GM12878 (cell line): ENCODE measurements around the gene COL3A1. TPM values are rescaled to one million over a fixed set of nuclear protein-coding genes. Genes with fewer than 3 reads are reported as not detected.

Experiments used
- HDAC6 ChIP-seq: fragments of 200-600 bp; sonication (generic); IDR thresholded peaks from one replicate; pipeline ENCODE4 v1.8.0; 2017; ENCODE audit warnings: antibody characterized with exemption; ENCODE audit not compliant: unreplicated experiment
- SREBF2 ChIP-seq: IDR thresholded peaks from 2 replicates; pipeline ENCODE4 v1.6.1; 2012; ENCODE audit warnings: mild to moderate bottlenecking, low read length
- SRF ChIP-seq, 2 experiments: IDR thresholded peaks; 2 replicates each; pipeline ENCODE4 v1.6.1; 2011; ENCODE audit warnings: low read depth in 2 of 2, low read length in 2 of 2, mild to moderate bottlenecking in 1 of 2, moderate library complexity in 1 of 2
- polyA plus RNA-seq, 11 experiments: library from polyadenylated mRNA; depleted of rRNA in 4 of 11; unstranded in 6 of 11; stranded (reverse) in 5 of 11; fragments of >200 nt; fragmentation: Nextera tagmentation in 4 of 11; fragmentation: Illumina TruSeq in 1 of 11; extraction: Ambion mirVana in 4 of 11; extraction: Trizol in 1 of 11; gene quantifications; 1 replicate in 1 of 11; 2 replicates in 10 of 11; pipeline versions ENCODE4 v1.2.1 to v1.2.3, GENCODE V29; 2011 to 2016; ENCODE audit warnings: inconsistent platforms in 2 of 11, missing spikeins in 2 of 11, low read depth in 1 of 11
- total RNA-seq, 4 experiments: library from RNA; depleted of rRNA in 3 of 4; stranded (reverse); fragments of >200 nt in 3 of 4; fragmentation: Illumina TruSeq in 1 of 4; extraction: Trizol in 1 of 4; gene quantifications; 2 replicates each; pipeline versions ENCODE4 v1.2.1 to v1.2.3, GENCODE V29; 2013 to 2021
- TF ChIP-seq, protein P1 (sequence below): fragments of 450-650 bp; IDR thresholded peaks from 2 replicates; pipeline ENCODE4 v1.6.1; 2016; ENCODE audit warnings: mild to moderate bottlenecking, moderate library complexity, borderline replicate concordance
- TF ChIP-seq, protein P2 (sequence below): IDR thresholded peaks from 2 replicates; pipeline ENCODE4 v1.6.1; 2011; ENCODE audit warnings: mild to moderate bottlenecking, low read depth, low read length, moderate library complexity; ENCODE audit not compliant: insufficient replicate concordance
- TF ChIP-seq, protein P3 (sequence below): fragments of 450-650 bp; IDR thresholded peaks from 2 replicates; pipeline ENCODE4 v1.6.1; 2017; ENCODE audit warnings: low read depth, mild to moderate bottlenecking, moderate library complexity

COL3A1 gene
- total and polyA plus RNA-seq, 10 of the 15 experiments (the other 5 are each of a cell fraction or from before 2014, with no cell fraction given), result 0.04 to 0.67 (median 0.10) TPM; not detected in 2

DNA sequence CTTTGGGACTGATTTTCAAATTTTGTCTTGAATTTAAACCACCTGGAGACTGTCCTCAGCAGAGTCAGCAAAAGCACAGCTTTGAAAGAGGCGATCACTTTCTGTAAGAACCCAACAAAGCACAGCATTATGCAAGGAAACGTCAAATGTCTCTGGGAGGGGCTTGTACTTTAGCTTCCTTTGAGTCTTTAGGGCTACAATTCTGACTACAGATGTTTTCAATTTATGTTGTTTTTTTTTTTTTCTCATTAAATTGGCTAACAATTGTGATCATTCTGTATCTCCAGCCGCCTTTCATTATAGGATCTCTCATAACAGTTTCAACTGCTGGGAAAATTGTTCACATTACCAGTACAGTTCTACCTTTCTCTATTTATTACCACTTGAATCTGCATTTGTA lies 48.3 kb downstream of the COL3A1 start (continued):
- TF ChIP-seq, protein P1, sequence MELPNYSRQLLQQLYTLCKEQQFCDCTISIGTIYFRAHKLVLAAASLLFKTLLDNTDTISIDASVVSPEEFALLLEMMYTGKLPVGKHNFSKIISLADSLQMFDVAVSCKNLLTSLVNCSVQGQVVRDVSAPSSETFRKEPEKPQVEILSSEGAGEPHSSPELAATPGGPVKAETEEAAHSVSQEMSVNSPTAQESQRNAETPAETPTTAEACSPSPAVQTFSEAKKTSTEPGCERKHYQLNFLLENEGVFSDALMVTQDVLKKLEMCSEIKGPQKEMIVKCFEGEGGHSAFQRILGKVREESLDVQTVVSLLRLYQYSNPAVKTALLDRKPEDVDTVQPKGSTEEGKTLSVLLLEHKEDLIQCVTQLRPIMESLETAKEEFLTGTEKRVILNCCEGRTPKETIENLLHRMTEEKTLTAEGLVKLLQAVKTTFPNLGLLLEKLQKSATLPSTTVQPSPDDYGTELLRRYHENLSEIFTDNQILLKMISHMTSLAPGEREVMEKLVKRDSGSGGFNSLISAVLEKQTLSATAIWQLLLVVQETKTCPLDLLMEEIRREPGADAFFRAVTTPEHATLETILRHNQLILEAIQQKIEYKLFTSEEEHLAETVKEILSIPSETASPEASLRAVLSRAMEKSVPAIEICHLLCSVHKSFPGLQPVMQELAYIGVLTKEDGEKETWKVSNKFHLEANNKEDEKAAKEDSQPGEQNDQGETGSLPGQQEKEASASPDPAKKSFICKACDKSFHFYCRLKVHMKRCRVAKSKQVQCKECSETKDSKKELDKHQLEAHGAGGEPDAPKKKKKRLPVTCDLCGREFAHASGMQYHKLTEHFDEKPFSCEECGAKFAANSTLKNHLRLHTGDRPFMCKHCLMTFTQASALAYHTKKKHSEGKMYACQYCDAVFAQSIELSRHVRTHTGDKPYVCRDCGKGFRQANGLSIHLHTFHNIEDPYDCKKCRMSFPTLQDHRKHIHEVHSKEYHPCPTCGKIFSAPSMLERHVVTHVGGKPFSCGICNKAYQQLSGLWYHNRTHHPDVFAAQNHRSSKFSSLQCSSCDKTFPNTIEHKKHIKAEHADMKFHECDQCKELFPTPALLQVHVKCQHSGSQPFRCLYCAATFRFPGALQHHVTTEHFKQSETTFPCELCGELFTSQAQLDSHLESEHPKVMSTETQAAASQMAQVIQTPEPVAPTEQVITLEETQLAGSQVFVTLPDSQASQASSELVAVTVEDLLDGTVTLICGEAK, result no peak
- TF ChIP-seq SRF (IDR thresholded peaks at IDR 0.05; ENCODE audit: low read depth in 2 of 2, low read length in 2 of 2) (no peak), SREBF2 (no peak), HDAC6 (no peak)
- TF ChIP-seq, protein P2, sequence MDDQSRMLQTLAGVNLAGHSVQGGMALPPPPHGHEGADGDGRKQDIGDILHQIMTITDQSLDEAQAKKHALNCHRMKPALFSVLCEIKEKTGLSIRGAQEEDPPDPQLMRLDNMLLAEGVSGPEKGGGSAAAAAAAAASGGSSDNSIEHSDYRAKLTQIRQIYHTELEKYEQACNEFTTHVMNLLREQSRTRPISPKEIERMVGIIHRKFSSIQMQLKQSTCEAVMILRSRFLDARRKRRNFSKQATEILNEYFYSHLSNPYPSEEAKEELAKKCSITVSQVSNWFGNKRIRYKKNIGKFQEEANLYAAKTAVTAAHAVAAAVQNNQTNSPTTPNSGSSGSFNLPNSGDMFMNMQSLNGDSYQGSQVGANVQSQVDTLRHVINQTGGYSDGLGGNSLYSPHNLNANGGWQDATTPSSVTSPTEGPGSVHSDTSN, result no peak
- TF ChIP-seq, protein P3, sequence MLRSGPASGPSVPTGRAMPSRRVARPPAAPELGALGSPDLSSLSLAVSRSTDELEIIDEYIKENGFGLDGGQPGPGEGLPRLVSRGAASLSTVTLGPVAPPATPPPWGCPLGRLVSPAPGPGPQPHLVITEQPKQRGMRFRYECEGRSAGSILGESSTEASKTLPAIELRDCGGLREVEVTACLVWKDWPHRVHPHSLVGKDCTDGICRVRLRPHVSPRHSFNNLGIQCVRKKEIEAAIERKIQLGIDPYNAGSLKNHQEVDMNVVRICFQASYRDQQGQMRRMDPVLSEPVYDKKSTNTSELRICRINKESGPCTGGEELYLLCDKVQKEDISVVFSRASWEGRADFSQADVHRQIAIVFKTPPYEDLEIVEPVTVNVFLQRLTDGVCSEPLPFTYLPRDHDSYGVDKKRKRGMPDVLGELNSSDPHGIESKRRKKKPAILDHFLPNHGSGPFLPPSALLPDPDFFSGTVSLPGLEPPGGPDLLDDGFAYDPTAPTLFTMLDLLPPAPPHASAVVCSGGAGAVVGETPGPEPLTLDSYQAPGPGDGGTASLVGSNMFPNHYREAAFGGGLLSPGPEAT, result no peak
